AG09319 (cell line): Measurements from ENCODE around the gene AK2.
"Not testable (repeated sequence)": the region's sequence is repeated elsewhere in the genome, so short reads cannot be mapped to it uniquely, and the experiment has no call there.

ENCODE experiments used
- DNase-seq: peaks from one replicate; pipeline ENCODE4 v3.0.0-alpha.2; 2010; ENCODE audit warnings: low read depth; ENCODE audit errors: extremely low read depth
- CTCF ChIP-seq: IDR thresholded peaks from 2 replicates; pipeline ENCODE4 v1.5.1; 2011; ENCODE audit warnings: low read depth, mild to moderate bottlenecking, inconsistent platforms, low read length, moderate library complexity

AK2 gene

GRCh38 chr1:32977546-32978087 is 59.1 kb downstream of the AK2 start:
- no peak for TF ChIP-seq CTCF
- no peak for DNase-seq

GRCh38 chr1:32975055-32975454 is 61.6 kb downstream of the AK2 start:
- not testable (repeated sequence) for DNase-seq

DNA sequence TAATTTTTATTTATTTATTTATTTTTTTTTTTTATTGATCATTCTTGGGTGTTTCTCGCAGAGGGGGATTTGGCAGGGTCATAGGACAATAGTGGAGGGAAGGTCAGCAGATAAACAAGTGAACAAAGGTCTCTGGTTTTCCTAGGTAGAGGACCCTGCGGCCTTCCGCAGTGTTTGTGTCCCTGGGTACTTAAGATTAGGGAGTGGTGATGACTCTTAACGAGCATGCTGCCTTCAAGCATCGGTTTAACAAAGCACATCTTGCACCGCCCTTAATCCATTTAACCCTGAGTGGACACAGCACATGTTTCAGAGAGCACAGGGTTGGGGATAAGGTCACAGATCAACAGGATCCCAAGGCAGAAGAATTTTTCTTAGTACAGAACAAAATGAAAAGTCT is 63.2 kb downstream of the AK2 start:
- not testable (repeated sequence) for DNase-seq

DNA sequence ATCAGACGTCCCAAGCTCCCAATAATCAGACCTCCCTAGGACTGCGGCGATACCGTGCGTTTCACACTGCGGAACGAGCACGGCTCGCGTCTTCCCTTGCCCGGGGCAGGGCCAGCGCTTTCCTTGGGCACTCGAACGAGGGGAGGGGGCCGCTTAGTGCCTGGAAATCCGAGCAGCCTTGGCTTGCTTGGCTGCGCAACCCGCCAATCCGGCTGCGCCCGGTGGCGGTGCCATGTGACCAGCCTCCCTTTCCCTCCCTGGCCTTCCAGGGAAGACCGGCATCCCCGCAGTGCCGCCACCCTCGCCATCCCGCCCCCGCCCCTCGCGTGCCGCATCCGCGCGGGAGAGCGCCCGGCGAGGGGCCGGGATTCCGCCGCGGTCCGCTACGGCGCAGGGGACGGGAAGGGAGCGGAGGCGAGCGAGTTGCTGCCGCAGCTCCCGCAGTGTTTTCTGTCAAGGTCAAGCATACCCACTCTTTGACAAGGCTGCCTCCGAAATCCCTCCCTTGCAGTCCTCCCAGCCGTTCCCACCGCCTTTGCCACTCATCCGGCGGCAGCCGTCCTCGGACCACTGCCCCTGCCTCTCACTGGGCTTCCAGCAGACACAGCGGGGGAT is 63.8 kb downstream of the AK2 start:
- TF ChIP-seq CTCF: no peak
- no peak for DNase-seq

DNA sequence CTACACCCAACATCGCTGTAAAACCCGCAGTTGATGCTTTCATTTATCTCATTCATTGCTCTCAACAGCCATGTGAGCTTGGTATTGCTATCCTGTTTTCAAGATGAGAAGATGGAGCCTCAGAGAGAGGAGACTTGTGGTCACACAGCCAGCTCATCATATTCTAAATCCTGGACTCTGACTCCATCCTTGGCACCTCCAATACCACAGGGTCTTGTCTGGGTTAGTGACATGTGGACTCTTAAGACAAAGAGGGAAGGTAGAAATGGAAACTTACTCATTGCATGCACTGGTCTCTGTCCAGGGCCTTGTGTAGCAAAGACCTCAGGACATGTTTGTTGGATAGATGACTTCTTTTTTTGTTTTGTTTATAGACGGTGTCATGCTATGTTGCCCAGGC is 65.1 kb downstream of the AK2 start:
- DNase-seq: no peak
- TF ChIP-seq CTCF: no peak

DNA sequence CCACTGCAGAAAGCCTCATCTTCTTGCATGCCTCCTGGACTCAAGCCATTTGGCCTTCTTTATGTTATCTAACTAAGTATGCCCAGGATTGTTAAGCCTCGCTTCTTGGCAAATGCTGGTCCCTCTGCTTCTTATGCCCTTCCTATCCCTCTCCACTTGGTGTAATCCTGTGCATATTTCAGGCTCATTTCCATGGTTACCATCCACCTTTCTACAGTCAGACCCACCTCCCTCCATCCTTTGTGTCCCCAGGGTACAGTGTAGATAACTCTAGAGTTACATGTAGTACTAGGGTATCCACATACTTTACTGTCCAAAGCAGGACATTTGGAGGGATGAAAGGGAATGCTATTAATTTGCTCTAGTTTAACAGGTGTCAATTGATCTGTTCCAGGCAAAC is 65.5 kb downstream of the AK2 start:
- DNase-seq: no peak
- no peak for TF ChIP-seq CTCF

DNA sequence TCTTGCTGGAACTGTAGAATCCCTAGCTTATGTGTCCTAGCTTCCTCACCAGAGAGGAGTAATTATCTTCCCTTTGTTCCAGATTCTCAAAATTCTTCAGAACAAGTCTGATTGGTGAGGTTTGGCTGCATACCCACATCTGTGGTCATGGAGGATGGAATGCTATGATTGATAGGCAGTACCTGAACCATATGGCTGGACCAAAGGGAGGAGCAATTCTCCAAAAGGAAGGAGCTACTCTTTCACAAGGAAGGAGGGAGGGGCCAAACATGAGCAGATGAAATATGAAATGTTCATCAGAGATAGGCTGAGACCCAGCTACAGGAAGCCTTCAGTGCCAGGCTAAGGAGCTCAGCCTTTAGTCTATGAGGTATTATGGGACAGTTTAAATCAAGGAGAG is 67.1 kb downstream of the AK2 start:
- no peak for TF ChIP-seq CTCF
- DNase-seq: no peak

DNA sequence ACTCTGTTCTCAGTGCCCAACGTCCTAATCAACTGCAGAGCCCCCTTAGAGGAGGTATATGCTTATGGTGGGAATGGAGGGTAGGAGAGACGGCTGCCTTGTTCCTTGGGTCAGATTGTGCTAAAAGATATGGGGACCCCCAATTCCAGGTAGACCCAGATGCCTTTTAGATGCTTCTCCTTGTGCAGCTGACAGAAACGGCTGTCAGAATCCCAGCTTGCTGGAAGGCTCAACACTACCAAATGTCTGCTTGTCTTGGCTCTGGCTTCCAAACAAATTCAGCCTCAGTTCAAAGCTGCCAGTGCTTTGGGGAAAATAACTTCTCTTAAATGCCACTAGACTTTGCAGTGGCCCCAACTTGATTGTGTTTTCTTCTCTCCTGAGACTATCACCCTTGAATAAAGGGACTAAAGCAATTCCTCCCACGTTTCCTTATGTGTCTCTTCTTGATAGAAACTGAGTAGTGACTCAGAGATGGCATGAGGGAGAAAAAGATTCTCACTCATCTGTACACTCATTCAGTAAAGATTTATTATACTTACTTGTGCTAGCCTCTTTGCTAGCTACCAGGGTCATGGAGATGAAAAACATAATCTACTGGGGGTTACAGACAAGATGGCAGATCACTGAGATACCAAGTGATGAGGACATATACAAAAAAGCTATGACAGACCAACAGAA is 68.7 kb downstream of the AK2 start:
- no peak for DNase-seq
- no peak for TF ChIP-seq CTCF
